Lung (tissue), 12 donors: ENCODE data around the gene ADPRHL1. TPM values are rescaled to one million over a fixed set of nuclear protein-coding genes. Genes with fewer than 3 reads are reported as not detected.
A peak's percentile ranks its signal among the peaks of the same experiment; 100 is the strongest.

Source experiments
- ATAC-seq: fragments of 200-7000 bp; cut with Tn5 transposase; one replicate; pipeline ENCODE4 v1.9.1; 2020; ENCODE audit warnings: moderate number of reproducible peaks; ENCODE audit not compliant: insufficient read depth, low FRiP score
- DNase-seq, 3 donors: peaks; one replicate each; pipeline ENCODE4 v3.0.0-alpha.2; 2013 to 2017
- H3K27ac ChIP-seq, 2 donors: one replicate each; pipeline ENCODE4 v1.5.1; 2013; ENCODE audit warnings: mild to moderate bottlenecking in 2 of 2, moderate library complexity in 2 of 2, control low read depth in 1 of 2, inconsistent platforms in 1 of 2, low read depth in 1 of 2, low read length in 1 of 2
- H3K27me3 ChIP-seq, 3 donors: one replicate each; pipeline ENCODE4 v1.5.1; 2013; ENCODE audit warnings: low read length in 2 of 3; ENCODE audit not compliant: control insufficient read depth in 3 of 3, insufficient read depth in 3 of 3
- H3K36me3 ChIP-seq, 4 donors: one replicate each; pipeline ENCODE4 v1.5.1; 2013; ENCODE audit warnings: low read length in 4 of 4, mild to moderate bottlenecking in 1 of 4, moderate library complexity in 1 of 4; ENCODE audit not compliant: control insufficient read depth in 4 of 4, insufficient read depth in 4 of 4
- H3K4me1 ChIP-seq, 5 donors: one replicate each; pipeline ENCODE4 v1.5.1; 2013; ENCODE audit warnings: low read length in 5 of 5, mild to moderate bottlenecking in 2 of 5, moderate library complexity in 1 of 5; ENCODE audit not compliant: control insufficient read depth in 5 of 5, insufficient read depth in 5 of 5
- H3K4me3 ChIP-seq: one replicate; pipeline ENCODE4 v1.5.1; 2013; ENCODE audit warnings: mild to moderate bottlenecking, control low read depth, moderate library complexity
- H3K9ac ChIP-seq, 2 donors: one replicate each; pipeline ENCODE4 v1.5.1; 2013; ENCODE audit warnings: low read length in 2 of 2, control low read depth in 1 of 2; ENCODE audit not compliant: insufficient read depth in 1 of 2
- H3K9me3 ChIP-seq, 4 donors: one replicate each; pipeline ENCODE4 v1.5.1; 2013; ENCODE audit warnings: low read length in 3 of 4, mild to moderate bottlenecking in 1 of 4, moderate library complexity in 1 of 4; ENCODE audit not compliant: control insufficient read depth in 4 of 4, insufficient read depth in 3 of 4
- WGBS, 2 donors: extraction: QIAGEN DNeasy Blood & Tissue Kit; methylation state at CpG; one replicate each; pipeline ENCODE4 v1.1.7; 2013; 5-methylcytosine and 5-hydroxymethylcytosine counted together
- polyA plus RNA-seq, 2 donors: library from polyadenylated mRNA; stranded (reverse); fragments of 200-250 nt; gene quantifications; one replicate each; pipeline ENCODE4 v1.2.1, GENCODE V29; 2013
- total RNA-seq, 2 donors: library from RNA; depleted of rRNA in 1 of 2; stranded (reverse); fragments of >200 nt in 1 of 2; gene quantifications; one replicate each; pipeline ENCODE4 v1.2.1, GENCODE V29; 2014 to 2021
- TF ChIP-seq, protein P1 (sequence below): IDR thresholded peaks from 2 replicates; pipeline ENCODE4 v1.5.1; 2012; ENCODE audit warnings: mild to moderate bottlenecking; ENCODE audit errors: control extremely low read depth, extremely low read depth
- donor health status: control.
- donor health status: control.
- donor health status: Bipolar disorder and iron deficiency.
- donor health status: healthy.
- donor health status: DM: yes; HTN: yes; CAD: no.

The ADPRHL1 gene
- total and polyA plus RNA-seq, 4 donors = 0.83 to 4.9 (median 1.3) TPM

DNA sequence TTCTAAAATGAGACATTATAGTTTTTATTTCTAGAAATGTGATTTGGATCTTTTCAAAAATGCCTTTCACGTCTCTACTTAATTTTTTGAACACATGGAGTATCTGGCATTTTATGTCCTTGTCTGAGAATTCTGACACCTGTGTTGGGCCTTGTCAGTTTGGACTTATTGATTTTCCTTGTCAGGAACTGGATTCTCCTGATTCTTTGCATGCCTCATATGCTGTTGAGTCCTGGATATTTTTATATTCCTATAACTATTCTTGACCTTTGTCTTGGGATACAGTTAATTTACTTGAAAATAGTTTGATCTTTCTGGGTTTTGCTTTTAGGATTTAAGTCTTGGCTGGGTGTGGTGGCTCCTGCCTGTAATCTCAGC lies 10.3 kb downstream of the ADPRHL1 start:
- Histone ChIP-seq H3K27me3 (no peaks in the 10 kb centered on the region), H3K9ac (no peak overlapping the region), H3K36me3 (peaks cover 0 to 4% (median 0%) of the 10 kb centered on the region in 4 donors), H3K4me1 (peaks cover 0 to 15% (median 4%) of the 10 kb centered on the region in 5 donors), H3K27ac (peak overlapping the region in 1 of 2 donors; percentile 18), H3K4me3 (no peak overlapping the region), H3K9me3 (no peaks in the 10 kb centered on the region)
- TF ChIP-seq, protein P1, sequence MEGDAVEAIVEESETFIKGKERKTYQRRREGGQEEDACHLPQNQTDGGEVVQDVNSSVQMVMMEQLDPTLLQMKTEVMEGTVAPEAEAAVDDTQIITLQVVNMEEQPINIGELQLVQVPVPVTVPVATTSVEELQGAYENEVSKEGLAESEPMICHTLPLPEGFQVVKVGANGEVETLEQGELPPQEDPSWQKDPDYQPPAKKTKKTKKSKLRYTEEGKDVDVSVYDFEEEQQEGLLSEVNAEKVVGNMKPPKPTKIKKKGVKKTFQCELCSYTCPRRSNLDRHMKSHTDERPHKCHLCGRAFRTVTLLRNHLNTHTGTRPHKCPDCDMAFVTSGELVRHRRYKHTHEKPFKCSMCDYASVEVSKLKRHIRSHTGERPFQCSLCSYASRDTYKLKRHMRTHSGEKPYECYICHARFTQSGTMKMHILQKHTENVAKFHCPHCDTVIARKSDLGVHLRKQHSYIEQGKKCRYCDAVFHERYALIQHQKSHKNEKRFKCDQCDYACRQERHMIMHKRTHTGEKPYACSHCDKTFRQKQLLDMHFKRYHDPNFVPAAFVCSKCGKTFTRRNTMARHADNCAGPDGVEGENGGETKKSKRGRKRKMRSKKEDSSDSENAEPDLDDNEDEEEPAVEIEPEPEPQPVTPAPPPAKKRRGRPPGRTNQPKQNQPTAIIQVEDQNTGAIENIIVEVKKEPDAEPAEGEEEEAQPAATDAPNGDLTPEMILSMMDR = no peak
- 88 to 99% methylated on average over 1 of the region's 1 CpG for WGBS, 2 donors
- DNase-seq = no peak
- ATAC-seq = no peak

DNA sequence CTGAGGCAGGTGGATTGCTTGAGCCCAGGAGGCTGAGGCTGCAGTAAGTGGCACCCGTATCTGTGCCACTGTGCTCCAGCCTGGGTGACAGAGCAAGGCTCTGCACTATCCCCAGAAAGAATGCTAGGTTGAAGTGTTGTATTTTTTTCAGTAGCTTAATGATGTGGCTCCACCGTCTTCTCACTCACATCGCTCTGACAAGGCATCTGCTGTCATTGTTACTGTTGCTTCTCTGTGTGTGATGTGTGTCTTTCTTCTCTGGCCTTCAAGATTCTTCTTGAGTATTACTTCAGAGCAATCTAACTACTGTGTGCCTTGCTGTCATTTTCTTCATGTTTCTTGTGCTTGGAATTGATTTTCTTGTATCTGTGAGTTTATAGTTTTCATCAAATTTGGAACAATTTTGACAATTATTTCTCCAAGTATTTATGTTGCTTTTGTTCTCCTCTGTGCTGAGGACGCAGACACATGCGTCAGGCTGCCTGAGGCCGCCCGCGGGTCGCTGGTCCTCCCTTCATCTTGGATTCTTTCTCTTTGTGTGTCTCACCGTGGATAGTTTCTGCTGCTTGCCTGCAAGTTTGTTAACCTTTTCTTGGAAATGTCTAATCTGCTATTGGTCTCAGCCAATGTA lies 10.8 kb downstream of the ADPRHL1 start:
- ATAC-seq = no peak
- no peak for DNase-seq
- Histone ChIP-seq H3K9me3 (no peaks in the 10 kb centered on the region), H3K27ac (no peak overlapping the region), H3K27me3 (no peaks in the 10 kb centered on the region), H3K36me3 (peaks cover 0 to 4% (median 0%) of the 10 kb centered on the region in 4 donors), H3K4me3 (no peak overlapping the region), H3K4me1 (peaks cover 0 to 15% (median 4%) of the 10 kb centered on the region in 5 donors), H3K9ac (no peak overlapping the region)
- TF ChIP-seq, protein P1 = no peak
- 89 to 94% methylated on average over 10 of the region's 10 CpGs for WGBS, 2 donors

DNA sequence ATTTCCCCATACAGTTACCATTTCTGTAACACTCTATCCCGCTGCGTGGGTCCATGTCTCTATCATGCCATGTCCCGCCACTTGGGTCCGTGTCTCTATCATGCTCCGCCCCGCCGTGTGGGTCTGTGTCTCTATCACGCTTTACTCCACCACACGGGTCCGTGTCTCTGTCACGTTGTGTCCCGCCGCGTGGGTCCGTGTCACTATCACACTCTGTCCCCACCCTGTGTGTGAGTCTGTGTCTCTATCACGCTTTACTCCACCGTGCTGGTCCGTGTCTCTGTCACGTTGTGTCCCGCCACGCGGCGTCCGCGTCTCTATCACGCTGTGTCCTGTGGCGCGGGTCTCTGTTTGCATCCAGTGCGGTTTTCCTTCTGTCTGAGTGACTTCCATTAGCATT lies 11.6 kb downstream of the ADPRHL1 start:
- peaks cover 0 to 4% (median 0%) of the 10 kb centered on the region in 4 donors for H3K36me3 ChIP-seq
- no peak overlapping the region for H3K4me3 ChIP-seq
- H3K4me1 ChIP-seq = peaks cover 0 to 15% (median 4%) of the 10 kb centered on the region in 5 donors
- ATAC-seq (no peak), DNase-seq (no peak)
- no peaks in the 10 kb centered on the region for H3K27me3 ChIP-seq
- H3K9ac ChIP-seq = no peak overlapping the region
- WGBS, 2 donors = 97 to 99% methylated on average over 29 of the region's 29 CpGs
- no peaks in the 10 kb centered on the region for H3K9me3 ChIP-seq
- TF ChIP-seq, protein P1 = no peak
- no peak overlapping the region for H3K27ac ChIP-seq
